GM12891 (cell line): Measurements from ENCODE around the gene CCDC12.

Experiments
- PAX5 ChIP-seq: IDR thresholded peaks from 2 replicates; pipeline ENCODE4 v1.6.1; 2011; ENCODE audit warnings: low read length, moderate library complexity, mild to moderate bottlenecking; ENCODE audit not compliant: insufficient read depth, severe bottlenecking
- POLR2A ChIP-seq: IDR thresholded peaks from 2 replicates; pipeline ENCODE4 v1.6.1; 2011; ENCODE audit warnings: low read depth, low read length, control low read depth
- POLR2AphosphoS5 ChIP-seq: IDR thresholded peaks from 2 replicates; pipeline ENCODE4 v1.6.1; 2011; ENCODE audit warnings: low read depth, low read length, control low read depth
- POU2F2 ChIP-seq: IDR thresholded peaks from 2 replicates; pipeline ENCODE4 v1.6.1; 2011; ENCODE audit warnings: low read depth, mild to moderate bottlenecking, control low read depth, low read length, moderate library complexity
- TAF1 ChIP-seq: IDR thresholded peaks from 2 replicates; pipeline ENCODE4 v1.6.1; 2011; ENCODE audit warnings: low read depth, low read length, control low read depth

DNA sequence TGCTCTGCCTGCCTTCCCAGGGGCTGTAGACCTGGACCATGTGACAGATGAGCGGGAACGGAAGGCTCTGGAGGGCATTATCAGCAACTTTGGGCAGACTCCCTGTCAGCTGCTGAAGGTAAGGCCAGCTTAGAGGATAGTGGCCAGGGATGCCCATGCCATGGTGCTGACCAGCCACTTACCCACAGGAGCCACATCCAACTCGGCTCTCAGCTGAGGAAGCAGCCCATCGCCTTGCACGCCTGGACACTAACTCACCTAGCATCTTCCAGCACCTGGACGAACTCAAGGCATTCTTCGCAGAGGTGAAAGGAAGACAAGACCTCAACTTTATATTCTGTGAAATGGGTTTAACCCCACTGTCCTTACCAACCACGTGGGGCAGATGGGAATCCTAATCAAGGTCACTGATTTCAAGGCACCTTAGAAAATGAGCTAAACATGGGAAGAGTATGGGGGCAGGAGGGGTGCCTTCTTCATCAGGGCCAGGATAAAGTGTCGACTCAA lies 29.7 kb upstream of the CCDC12 start:
- TF ChIP-seq POLR2AphosphoS5 = no peak
- no peak for TF ChIP-seq POLR2A
- no peak for TF ChIP-seq TAF1
- no peak for TF ChIP-seq POU2F2
- no peak for TF ChIP-seq PAX5
